NCI-H1048 (cell line): ENCODE data around the gene MORF4L1.
A peak's percentile ranks its signal among the peaks of the same experiment; 100 is the strongest.
"Not testable (repeated sequence)": the region's sequence is repeated elsewhere in the genome, so short reads cannot be mapped to it uniquely, and the experiment has no call there.

Source experiments
- DNase-seq: peaks from one replicate; lab custom pipeline; 2025; lab: John Stamatoyannopoulos, UW

MORF4L1 gene

DNA sequence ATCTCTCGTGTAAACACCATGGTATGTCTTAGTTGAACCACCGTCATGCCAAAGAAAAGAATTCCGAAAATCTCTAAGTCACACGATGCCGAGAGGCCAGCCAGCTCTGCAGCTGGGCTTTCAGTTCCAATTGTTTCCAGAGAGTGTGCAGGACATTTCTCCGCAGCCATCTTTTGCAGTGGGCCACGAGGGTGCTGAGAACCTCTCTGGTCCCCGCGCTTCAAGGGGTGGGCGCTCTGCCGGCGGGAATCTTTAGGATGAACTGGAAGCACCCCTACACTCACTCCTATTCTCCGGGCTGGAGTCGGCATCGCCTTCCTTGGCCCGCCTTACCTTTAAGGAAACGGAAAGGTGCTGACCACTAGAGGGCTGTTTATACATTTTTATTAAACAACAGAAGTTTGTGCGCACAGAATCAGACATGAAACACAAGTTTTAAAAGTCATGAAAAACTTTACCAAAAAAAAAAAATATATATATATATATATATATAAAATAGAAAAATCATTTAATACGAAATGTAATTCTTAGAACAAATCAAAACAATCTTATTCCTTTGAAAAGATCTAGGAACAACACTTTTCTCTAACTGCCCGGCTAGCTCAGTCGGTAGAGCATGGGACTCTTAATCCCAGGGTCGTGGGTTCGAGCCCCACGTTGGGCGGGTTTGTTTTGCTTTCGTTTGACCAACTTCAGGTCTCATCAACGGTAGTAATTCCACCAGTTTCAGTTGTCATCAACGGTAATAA is 12.5 kb upstream of the MORF4L1 start:
- DNase-seq, result no peak

GRCh38 chr15:78865585-78865984 is 7.1 kb upstream of the MORF4L1 start:
- DNase-seq, result not testable (repeated sequence)

- not testable (repeated sequence) for DNase-seq
These were observed 6.7 kb upstream of the MORF4L1 start for GRCh38 chr15:78866031-78866430.

DNA sequence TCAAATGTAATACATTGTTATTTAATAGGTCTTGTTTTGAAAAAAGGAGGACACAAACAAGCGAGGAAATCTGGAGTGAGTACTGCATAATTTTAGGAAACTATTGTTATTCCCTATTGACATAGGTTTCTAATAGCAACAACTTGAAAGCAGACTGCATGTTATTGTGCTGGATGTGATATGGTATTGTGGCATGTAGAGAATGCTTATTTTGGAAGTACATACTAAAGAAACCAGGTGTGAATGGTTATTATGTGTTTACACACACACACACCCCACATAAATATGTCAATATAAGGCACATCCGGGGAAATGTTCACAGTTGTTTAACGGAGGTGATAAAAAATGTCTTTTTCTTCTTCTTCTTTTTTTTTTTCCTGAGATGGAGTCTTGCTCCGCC is 5.9 kb upstream of the MORF4L1 start:
- DNase-seq, result no peak

GRCh38 chr15:78868366-78868765 is 4.3 kb upstream of the MORF4L1 start:
- DNase-seq, result no peak

GRCh38 chr15:78871483-78872127 is 1.1 kb upstream of the MORF4L1 start:
- DNase-seq, result not testable (repeated sequence)

GRCh38 chr15:78872972-78873792 is 492 bp downstream of the MORF4L1 start:
- DNase-seq, result peak; percentile 76

GRCh38 chr15:78873793-78874765 is 1.4 kb downstream of the MORF4L1 start:
- DNase-seq, result no peak

DNA sequence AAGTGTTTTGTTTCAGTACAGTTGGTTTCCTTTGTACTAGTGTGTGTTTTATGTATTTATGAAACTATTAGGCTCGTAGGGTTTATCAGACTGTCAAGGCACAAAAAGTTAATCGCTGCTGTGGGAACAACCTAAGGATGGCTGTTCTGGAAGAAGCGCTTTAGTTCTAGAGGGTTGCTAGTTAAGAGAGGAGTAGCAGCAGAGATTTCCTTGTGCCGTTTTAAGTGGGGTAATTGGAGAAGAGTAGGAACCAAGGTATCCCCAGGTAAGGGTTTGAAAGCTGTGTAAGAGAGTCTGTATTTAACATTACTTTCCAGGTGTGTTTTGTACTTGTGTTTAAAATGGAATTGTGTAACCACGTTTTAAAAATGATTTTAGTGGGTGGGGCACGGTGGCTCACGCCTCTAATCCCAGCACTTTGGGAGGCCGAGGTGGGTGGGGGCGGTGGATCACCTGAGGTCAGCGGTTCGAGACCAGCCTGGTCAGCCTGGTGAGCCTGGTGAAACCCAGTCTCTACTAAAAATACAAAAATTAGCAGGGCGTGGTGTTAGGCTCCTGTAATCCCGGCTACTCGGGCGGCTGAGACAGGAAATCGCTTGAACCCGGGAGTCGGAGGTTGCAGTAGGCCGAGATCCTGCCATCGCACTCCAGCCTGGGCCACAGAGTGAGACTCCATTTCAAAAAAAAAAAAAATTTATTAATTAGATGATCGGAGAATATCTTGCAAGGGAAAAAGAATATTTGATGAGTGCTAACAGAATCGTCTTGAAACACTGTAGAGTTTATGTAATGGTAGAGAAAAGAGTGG is 2.6 kb downstream of the MORF4L1 start:
- no peak for DNase-seq

GRCh38 chr15:78876954-78877353 is 4.3 kb downstream of the MORF4L1 start:
- DNase-seq, result not testable (repeated sequence)

DNA sequence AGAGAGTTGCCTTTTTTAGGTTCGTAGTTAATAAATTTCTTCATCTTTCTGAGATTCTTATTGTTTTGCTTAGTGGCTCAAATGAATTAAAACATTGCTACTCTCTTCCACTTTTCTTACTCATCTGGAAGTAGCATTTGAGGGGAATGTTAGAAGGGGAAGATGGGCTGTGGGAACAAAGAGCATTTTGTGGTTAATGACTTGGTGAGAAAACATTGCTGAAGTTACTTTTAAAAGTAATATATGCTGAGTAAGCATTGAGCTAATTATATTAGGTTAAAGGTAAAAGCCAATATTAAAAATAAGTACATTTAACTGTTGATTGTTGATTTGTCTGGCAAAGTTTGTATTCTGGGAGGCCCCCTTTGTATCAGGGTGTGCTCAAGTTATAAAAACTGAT is 5.7 kb downstream of the MORF4L1 start:
- DNase-seq, result no peak

- no peak for DNase-seq
These were observed 7.0 kb downstream of the MORF4L1 start for GRCh38 chr15:78879517-78880241.

- DNase-seq, result no peak
These were observed 7.5 kb downstream of the MORF4L1 start for GRCh38 chr15:78880242-78880533.

GRCh38 chr15:78880813-78881212 is 8.1 kb downstream of the MORF4L1 start:
- no peak for DNase-seq

DNA sequence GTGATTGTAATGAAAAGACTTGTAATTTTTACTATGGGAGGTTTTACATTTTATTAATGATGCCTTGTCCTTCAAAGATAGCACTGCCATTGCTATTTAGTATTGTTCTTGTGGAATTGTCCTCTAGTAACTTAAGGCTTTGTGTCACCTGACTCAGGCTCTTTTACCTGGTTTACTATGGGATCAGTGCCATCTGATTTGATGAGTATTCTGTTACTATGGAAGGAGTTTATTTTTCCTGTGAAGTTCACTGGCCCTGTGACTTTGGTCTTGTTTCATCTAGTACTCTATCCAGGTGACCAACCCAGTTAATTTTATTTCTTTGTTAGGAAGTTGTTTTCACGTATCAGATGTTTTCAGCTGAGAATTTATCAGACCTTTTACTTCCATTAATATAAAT is 9.0 kb downstream of the MORF4L1 start:
- no peak for DNase-seq

DNA sequence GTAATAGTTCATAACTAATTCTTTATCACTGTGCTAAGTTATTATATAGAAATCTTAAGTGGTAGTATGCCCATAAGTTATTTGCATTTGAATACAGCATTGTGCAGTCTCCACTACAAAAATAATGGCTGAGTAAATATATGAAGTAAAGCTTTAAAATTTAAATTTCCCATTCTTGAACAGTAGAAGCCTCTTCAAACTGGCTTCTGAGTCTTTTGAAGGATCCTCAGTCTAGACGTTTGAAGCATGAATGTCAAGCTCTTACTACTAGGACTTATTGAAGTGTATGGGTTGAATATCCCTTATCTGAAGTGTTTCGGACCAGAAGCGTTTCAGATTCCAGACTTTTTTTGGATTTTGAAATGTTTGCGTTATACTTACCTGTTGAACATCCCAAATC is 16.3 kb downstream of the MORF4L1 start:
- no peak for DNase-seq

DNA sequence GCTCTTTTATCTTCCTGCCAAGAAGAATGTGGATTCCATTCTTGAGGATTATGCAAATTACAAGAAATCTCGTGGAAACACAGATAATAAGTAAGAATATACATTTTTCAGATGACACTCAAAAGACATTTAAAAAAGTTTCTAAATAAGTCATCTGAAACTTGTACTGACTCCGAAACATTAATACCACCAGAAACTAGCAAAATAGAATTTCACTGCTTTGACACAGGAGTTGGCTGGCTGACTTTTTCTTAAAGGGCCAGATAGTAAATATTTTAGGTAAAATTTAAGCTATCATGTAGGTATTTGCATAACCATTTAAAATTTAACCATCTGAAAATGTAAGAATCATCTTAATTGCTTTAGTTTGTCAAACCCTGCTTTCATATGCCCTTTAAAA is 20.8 kb downstream of the MORF4L1 start:
- DNase-seq, result no peak

DNA sequence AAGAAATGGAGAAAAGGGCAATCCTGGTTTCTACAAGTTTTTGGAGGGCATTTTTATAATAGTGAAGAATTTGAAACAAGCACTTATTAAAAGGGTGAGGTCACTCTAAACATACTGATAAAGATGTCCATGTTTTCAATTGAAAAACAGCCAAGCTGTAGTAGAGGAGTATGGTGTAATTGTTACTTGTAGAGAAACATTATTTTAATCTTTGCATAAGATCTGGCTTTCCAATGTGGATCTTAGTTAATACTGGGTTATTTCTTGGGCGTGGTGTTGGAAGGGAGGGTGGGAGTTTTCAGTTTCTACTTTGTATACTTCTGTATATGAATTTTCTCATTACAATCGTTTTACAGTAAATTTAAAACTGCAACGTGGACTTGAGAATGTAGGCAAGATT is 22.8 kb downstream of the MORF4L1 start:
- DNase-seq, result no peak

GRCh38 chr15:78898540-78898939 is 25.9 kb downstream of the MORF4L1 start:
- no peak for DNase-seq

- not testable (repeated sequence) for DNase-seq
These were observed 28.3 kb downstream of the MORF4L1 start for GRCh38 chr15:78900819-78901533.
